HK-2 (cell line): ENCODE measurements around the gene MTHFD2L.
"Not testable (repeated sequence)": the region's sequence is repeated elsewhere in the genome, so short reads cannot be mapped to it uniquely, and the experiment has no call there.

Source experiments
- DNase-seq: peaks from one replicate; pipeline ENCODE4 v3.0.0-alpha.2; 2018; ENCODE audit not compliant: unreplicated experiment

Gene MTHFD2L

DNA sequence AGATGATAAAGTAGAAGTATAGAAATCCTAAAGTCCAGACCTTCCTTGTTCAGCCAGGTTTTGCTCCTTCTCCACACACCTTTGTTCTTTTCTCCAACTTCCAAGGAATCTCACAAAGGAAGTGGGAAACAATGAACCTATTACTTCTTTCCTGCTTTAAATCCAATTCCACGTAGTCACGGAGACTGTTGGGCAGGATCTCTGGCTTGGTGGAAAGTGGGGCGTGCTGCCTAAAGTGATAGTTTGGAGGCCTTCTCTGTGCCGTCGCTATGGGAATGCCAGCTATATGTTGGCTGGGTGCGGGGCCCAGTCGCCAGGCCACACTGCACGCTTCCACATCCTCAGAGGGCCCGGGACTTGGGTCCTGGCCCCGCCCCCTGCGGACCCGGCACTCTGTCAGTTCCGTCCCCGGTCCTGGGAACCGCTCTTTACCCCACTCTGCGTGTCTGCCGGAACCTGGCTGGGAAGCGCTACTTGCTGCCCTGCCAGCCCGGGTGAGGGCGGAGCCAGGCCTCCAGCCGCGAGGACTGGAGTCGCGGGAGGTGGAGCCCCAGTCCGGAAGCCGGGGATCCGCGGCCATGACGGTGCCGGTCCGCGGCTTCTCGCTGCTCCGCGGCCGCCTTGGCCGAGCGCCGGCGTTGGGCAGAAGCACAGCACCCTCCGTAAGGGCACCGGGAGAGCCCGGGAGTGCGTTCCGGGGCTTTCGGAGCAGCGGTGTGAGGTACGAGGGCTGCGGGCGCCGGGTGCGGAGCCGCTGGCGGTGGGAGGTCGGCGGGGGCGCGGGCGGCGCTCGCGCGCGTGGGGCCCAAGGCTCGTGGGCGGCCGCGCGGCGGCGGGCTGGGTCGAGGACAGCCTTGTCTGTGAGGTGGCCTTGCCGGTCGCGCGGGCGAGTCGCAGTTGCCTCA lies at the start of gene MTHFD2L:
Gene MTHFD2L (plus strand): TSS at position 558 of the 905 bp plus-strand sequence. CDS start 21 bp downstream, at position 579.
- peak; percentile 97 for DNase-seq

DNA sequence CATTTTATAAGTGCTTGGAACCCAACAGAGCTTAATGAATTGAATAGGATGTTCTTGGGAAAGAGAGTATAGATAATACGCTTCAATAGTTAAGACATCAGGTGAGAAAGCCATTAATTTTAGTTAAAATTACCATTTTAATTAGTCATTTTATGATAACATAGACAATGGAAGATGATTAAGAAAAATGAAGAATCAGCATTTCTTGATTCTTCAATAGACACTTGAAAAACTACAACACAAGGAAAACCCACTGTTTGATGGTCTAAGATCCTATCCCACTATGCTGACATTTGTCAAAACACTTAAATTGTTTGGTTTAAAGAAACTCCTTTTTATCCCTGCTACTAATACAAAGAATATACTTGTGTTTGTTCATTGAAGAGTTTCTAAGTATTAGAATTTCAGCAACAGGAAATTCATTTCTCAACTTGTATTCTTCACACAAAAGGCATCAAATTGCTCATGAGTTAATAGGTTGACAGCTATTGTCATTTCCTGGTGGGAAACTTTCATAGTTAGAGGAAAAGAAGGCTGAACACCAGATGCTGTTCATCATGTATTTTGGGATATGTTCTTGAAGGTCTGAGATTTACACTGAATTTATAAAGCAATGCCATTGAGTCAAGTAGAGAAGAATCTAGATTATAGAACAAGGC lies 49.3 kb upstream of the MTHFD2L start:
- DNase-seq, result no peak

DNA sequence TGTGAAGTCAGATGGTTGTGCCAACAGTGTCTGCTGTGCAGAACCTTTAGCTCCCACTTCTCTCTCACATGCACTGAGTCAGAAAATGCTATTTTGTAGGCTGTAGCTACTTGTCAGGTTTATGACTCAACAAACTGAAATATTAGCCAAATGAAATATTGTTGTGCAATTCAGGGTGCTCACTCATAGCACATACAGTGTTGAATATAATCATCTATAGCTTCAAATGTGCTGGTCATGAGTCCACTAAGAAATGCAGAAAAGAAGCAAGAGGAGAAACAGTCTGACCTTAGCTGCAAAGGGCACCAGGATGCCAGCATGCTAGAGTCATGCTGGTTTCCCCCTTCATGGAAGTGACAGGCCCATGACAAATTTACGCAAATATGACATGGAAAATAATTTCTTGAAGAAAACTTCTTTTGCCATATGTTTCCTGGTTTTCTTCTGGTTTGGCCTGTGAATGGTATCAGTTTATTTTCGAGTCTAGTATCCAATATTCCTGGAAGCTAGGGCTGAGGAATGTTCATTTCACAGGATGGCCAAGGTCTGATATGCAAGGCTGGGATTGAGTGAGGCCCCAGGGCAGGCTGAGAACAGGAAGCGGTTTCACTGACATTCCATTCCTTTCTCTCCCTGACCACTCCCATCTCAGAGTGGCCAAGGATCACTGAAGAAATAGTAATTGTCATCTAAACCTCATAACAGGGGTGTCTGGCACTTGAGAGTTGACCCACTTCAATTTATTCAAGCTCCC lies 48.6 kb upstream of the MTHFD2L start:
- peak; percentile 80 for DNase-seq

DNA sequence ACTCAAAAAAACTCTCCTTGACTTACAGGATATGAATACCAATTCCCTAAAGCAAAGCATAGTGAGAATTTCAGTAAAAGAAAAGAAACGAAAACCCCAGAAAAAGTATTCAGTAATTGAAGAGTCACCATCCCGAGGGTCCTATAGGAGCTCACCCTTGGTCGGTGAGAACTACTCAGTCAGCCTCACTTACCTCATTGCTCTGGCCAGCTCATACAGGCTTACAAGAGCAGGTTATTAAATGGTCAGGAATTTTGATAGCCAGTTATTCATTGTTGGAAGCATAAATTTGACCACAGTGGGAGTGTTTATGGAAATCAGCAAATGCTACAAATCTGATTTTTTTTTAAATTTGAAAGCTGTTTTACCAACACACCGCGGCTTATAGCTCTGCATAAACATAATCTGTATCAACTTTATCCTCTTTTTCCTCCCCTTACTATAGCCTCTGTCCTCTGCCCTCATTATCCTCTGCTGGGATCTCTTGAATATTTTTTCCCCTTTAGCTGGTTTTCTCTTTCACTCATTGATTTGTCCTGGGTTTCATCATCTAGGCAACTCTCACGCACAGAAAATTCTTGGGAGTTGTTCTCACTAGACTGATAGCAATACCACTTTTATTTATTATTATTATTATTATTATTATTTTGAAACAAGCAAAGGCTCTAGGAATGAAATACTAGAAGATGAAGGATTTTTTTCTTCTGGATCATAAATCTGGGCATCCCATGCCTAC lies 47.9 kb upstream of the MTHFD2L start:
- DNase-seq, result peak; percentile 65

DNA sequence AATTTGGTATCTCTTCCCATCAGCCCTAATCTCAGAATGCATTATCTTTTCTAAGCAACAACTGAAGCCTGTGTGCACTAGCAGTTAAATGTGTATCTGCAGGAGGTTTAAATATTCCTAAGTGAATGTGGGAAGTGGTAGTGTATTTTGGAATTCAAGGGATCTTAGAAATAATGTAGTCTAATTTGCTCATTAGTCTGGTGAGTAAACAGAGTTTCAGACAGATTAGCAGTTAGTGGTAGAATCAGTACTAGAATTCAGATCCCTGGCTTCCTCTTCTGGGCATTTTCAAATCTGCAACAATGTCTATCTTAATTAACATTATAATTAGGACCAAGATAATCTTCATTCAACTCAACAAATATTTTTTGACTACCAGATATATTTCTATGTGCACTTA lies 47.2 kb upstream of the MTHFD2L start:
- DNase-seq, result no peak

DNA sequence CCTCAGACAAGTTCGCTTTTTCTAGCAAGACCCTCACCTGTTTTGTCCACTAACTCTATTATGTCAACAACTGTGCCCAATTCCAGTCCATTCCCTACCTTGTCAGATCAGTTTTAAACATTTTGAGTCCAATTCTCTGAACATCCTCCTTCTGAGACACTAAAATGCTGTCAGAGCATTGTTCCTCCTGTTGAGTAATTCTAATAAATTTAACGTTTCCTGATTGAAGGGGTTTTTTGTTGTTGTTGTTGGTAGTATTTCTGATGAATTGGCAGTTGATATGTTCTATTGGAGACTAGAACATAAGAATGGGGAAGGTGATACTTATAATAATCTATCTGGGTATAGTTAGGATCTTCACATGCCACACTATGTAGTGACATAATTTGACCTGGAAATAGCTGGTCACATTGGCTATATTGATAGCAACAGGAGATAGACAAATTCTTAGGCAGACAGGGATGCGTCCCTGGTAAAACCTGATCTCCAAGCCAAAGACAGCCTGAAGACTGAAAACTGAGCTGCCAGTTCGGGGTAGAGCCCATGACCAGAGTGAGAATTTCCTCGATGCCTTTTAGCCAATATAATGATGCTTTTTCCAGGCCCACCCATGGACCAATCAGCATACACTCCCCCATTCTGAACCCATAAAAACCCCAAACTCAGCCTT lies 46.5 kb upstream of the MTHFD2L start:
- no peak for DNase-seq

DNA sequence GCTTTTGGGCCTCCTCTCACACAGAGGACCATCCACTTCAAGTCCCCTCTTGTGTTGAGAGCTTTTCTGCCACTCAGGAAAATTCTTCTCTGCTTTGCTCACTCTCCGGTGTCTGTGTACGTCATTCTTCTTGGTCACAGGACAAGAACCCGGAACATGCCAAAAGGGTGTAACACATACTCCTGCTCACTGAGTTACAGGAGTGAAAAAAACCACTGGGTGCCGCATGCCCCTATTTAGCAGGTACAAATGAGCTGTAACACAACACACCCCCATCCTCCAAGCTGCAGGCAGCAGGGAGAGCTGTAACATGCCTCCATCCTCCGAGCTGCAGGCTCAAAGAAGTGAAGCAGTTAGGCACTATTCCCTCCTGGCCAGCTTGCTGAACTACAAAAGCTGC lies 45.9 kb upstream of the MTHFD2L start:
- DNase-seq, result peak; percentile 71

DNA sequence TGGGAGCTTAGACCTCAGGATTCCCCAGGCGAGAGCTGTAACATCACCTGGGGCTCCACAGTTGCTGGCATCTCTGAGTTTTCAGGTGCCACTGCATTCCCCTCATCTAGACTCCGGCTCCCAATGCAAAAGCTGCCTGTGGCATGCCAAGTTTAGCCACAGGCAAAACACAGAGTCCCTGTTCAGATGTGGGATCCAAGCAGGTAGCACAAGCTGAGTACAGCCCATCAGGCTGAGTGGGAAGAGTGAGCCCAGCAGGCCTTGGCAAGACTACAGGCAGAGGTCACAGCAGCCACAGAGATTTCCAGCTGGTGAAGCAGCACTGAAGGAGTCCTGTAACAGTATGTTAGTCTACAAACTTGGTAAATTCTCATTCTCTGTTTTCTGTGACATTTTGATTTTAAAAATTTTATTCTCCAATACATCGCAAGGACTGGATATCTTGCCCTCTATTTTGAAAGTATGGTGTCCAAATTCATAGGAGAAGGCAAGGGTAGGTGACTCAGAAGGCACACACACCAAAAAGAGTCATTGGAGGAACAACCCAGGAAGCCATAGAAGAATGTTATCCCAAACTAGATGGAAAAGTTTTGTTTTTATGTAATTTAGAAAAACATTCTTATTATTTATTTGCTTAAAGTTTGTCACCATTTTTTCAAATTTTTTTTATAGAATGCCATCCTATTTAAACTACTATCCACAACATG lies 45.4 kb upstream of the MTHFD2L start:
- DNase-seq, result no peak

DNA sequence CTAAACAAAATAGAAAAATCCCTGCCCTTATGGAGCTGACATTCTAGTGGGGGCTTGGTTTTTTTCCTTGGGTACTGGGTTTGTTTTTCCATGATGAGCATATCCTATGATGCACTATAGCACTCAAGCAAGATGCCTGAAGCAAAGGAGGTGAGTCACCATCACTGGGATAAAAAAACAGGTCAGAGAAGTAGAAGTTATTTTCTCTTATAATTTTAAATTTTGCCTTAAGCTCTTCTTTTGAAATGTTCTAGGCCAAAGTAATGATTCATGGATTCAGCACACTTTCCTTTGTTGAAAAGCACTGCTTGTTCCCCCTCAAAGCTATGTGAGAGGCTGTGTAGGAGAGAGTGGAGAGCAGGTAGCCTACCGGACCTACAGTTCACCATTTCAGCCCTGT lies 43.7 kb upstream of the MTHFD2L start:
- no peak for DNase-seq

DNA sequence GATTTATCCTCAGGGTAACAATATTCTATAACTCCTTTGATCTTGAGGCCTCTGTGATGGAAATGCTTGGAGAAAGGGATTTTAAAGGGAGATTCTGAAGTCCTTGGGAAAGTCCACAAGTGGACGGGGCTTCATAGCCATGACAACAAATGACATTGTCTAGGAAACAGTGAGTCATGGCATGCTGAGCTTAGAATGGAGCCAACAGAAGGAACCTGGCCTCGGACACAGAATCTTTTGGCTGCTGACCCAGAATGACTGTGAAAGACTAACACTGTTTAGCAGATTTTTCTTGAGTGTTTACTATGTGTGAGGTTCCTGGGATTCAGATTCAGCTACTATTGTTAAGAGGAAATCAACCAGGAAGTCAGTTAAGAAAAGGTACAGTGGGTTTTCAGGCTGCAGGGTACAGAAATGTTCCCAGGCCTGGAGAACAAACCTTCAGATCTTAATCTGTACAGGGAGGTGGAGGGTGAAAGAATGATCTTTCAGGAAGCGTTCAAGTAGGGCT lies 40.8 kb upstream of the MTHFD2L start:
- DNase-seq, result peak; percentile 51

DNA sequence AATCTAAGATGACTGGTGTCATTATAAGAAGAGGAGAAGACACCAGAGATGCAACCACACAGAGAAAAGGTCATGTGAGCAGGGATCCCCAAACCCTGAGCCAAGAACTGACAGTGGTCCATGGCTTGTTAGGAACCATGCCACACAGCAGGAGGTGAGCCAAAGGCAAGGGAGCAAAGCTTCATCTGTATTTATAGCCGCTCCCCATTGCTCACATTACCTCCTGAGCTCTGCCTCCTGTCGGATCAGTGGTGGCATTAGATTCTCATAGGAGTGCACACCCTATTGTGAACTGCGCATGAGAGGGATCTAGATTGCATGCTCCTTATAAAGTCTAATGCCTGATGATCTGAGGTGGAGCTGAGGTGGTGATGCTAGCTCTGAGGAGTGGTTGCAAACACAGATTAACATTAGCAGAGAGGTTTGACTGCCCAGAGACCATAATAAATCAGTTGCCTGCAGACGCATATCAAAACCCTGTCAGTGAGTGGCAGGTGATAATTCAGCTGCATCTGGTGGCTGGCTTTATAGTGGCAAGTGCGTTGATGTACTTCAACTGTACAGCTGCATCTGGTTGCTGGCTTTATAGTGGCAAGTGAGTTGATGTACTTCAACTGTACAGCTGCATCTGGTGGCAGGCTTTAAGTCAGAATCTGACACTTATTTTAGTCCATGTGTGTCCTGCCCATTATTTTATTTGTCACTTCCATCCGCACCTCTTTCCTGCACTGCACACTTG lies 39.1 kb upstream of the MTHFD2L start:
- DNase-seq, result no peak

DNA sequence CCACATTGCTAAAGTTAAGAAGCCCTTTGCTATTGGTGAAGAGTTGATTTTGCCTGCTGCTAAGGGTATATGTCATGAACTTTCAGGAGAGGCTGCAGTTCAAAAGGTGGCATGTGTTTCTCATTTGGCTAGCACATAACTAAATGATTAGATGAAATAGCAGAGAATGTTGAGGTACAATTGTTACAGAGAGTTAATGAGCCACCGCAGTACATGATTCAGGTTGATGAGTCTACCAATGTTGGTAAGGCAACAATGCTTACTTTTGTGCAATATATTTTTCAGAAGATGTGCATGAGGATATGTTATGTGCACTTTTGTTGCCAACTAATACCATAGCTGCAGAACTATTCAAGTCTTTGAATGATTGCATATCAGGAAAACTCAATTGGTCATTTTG lies 37.8 kb upstream of the MTHFD2L start:
- no peak for DNase-seq

DNA sequence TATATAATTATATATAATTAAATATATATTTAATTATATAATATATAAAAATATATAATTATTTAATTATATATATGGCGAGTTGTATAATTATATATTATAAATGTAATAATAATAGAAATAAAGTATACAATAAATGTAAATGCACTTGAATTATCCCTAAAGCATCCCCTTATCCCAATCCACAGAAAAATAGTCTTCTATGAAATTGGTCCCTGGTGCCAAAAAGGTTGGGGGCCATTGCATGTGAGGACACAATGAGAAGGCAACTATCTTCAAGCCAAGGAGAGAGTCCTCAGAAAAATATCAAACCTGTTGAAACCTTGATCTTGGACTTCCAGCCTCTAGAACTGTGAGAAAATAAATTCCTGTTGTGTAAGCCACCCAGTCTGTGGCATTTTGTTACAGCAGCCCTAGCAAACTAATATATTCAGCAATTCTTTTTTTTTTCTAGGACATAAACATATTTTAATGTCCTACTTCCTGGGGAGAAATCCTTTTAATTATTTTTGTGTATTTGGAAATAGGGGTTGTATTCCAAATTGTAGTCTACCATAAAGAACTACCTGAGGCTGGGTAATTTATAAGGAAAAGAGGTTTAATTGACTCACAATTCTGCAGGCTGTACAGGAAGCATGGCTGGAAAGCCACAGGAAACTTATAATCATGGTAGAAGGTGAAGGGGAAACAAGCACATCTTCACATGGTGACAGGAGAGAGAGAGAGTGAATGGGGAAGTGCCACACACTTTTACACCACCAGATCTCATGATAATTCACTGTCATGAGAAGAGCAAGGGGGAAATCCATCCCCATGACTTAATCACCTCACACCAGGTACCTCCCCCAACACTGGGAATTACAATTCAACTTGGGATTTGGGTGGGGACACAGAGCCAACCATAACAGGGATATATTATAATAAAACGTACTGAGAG lies 36.0 kb upstream of the MTHFD2L start:
- DNase-seq, result no peak

DNA sequence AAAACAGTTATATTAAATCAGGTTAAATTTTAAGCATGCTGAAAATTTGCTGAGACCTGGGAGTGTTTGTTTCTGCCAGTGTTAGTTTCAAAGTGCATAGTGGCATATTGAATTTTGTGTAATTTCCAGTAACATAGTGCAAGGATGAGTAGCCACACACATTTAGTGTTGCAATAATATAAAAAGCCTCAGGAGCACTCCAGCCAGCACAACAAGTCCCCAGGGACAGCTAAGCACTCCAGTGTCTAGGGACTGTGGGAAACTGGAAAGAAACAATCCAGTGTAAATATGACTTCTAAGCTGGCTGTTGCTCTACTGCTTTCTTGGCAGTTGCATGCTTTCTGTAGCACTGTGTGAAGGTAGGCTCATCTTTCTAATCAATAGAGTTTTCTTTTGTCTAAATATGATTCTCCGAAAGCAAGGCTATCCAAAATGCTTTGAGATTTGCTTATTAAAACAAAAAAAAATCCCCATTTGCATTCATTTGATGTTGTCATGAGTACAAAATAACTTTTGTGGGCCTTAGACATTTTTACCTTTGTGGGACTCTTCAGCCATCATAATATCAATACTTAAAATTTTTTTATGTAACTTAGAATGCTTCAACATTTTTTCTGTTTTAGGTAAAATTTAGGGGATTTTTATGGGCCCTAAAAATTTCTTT lies 34.7 kb upstream of the MTHFD2L start:
- no peak for DNase-seq

DNA sequence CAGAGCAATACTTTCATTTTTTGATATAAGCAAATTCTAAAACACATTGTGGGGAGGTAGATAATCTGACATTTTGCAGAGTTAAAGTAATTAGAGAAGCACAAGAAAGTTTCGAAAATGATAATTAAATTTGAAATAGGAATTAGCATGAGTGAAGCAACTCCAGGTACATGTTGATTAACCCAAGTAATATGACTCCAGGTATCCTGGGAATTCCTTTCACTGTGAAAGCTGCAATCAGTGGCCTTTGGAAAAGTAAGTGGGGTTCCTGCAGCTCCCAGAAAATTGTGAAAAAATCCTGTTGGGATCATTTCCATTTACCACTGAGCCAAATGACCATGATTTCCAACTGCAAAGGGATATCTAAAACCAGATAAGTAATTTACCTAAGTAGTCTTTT lies 32.9 kb upstream of the MTHFD2L start:
- no peak for DNase-seq

DNA sequence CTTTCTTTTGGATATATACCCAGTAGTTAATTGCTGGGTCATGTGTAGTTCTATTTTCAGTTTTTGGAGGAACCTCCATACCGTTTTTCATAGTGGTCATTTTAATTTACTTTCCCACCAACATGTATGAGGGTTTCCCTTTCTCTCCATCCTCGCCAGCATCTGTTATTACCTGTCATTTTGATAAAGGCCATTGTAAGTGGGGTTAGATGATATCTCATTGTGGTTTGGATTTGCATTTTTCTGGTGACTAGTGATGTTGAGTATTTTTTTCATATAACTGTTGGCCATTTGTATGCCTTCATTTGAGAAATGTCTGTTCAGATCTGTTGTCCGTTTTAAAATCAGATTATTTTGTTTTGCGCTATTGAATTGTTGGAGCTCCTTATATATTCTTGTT lies 30.2 kb upstream of the MTHFD2L start:
- no peak for DNase-seq

DNA sequence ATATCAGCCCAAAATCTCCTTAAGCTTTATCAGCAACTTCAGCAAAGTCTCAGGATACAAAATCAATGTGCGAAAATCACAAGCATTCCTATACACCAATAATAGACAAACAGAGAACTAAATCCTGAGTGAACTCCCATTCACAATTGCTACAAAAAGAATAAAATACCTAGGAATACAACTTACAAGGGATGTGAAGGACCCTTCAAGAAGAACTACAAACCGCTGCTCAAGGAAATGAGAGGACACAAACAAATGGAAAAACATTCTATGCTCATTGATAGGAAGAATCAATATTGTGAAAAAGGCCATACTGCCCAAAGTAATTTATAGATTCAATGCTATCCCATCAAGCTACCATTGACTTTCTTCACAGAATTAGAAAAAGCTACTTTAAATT lies 27.1 kb upstream of the MTHFD2L start:
- DNase-seq, result not testable (repeated sequence)

DNA sequence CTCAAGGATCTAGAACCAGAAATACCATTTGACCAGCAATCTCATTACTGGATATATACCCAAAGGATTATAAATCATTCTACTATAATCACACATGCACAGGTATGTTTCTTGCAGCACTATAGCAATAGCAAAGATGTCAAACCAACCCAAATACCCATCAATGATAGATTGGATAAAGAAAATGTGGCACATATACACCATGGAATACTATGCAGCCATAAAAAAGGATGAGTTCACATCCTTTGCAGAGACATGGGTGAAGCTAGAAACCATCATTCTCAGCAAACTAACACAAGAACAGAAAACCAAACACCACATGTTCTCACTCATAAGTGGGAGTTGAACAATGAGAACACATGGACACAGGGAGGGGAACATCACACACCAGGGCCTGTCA lies 25.7 kb upstream of the MTHFD2L start:
- DNase-seq, result not testable (repeated sequence)
